GM10266 (cell line): ENCODE data around the gene BCDIN3D.

Source experiments
- DNase-seq: peaks from one replicate; pipeline ENCODE4 v3.0.0; 2012; ENCODE audit errors: extremely low spot score
- CTCF ChIP-seq: IDR thresholded peaks from 2 replicates; pipeline ENCODE4 v1.5.1; 2012; ENCODE audit warnings: mild to moderate bottlenecking, low read depth; ENCODE audit not compliant: control insufficient read depth, insufficient read depth; ENCODE audit errors: missing control alignments

The BCDIN3D gene

GRCh38 chr12:49798934-49799333, 44.0 kb downstream of the BCDIN3D start:
- no peak for DNase-seq
- no peak for TF ChIP-seq CTCF

GRCh38 chr12:49798248-49798647, 44.7 kb downstream of the BCDIN3D start:
- TF ChIP-seq CTCF: no peak
- no peak for DNase-seq

- DNase-seq: no peak
- no peak for TF ChIP-seq CTCF
Observed at GRCh38 chr12:49797449-49797776, 45.5 kb downstream of the BCDIN3D start.

- no peak for DNase-seq
- no peak for TF ChIP-seq CTCF
Observed at GRCh38 chr12:49796606-49797448, 46.1 kb downstream of the BCDIN3D start.

- DNase-seq: no peak
- no peak for TF ChIP-seq CTCF
Observed at GRCh38 chr12:49796155-49796554, 46.8 kb downstream of the BCDIN3D start.

- no peak for TF ChIP-seq CTCF
- no peak for DNase-seq
Observed at GRCh38 chr12:49795654-49796105, 47.2 kb downstream of the BCDIN3D start.
